ENCODE data around the gene COL4A6. TPM values are rescaled to one million over a fixed set of nuclear protein-coding genes. Genes with fewer than 3 reads are reported as not detected.

The COL4A6 gene
- total RNA-seq, 1 experiment from 2014 or later, result not detected

- in situ Hi-C loops (cut with HindIII; ENCODE audit: low pct_unique_long_range_greater_than_20kb, low sequenced_read_pairs), result no loop called here
- DNase-seq (ENCODE audit: low read depth, low spot score), result no peak
Observed at GRCh38 chrX:108306086-108306485, 132.1 kb downstream of the COL4A6 start.

GRCh38 chrX:108304757-108305156 is 133.5 kb downstream of the COL4A6 start:
- in situ Hi-C loops (cut with HindIII; ENCODE audit: low pct_unique_long_range_greater_than_20kb, low sequenced_read_pairs), result no loop called here
- no peak for DNase-seq (ENCODE audit: low read depth, low spot score)

GRCh38 chrX:108304210-108304609 is 134.0 kb downstream of the COL4A6 start:
- in situ Hi-C loops (cut with HindIII; ENCODE audit: low pct_unique_long_range_greater_than_20kb, low sequenced_read_pairs), result no loop called here
- peak; percentile 47 for DNase-seq (ENCODE audit: low read depth, low spot score)

GRCh38 chrX:108303682-108304081 is 134.5 kb downstream of the COL4A6 start:
- DNase-seq (ENCODE audit: low read depth, low spot score), result no peak
- in situ Hi-C loops (cut with HindIII; ENCODE audit: low pct_unique_long_range_greater_than_20kb, low sequenced_read_pairs), result no loop called here

GRCh38 chrX:108299704-108300103 is 138.5 kb downstream of the COL4A6 start:
- in situ Hi-C loops (cut with HindIII; ENCODE audit: low pct_unique_long_range_greater_than_20kb, low sequenced_read_pairs), result no loop called here
- no peak for DNase-seq (ENCODE audit: low read depth, low spot score)

GRCh38 chrX:108299101-108299591 is 139.1 kb downstream of the COL4A6 start:
- in situ Hi-C loops (cut with HindIII; ENCODE audit: low pct_unique_long_range_greater_than_20kb, low sequenced_read_pairs), result no loop called here
- no peak for DNase-seq (ENCODE audit: low read depth, low spot score)

GRCh38 chrX:108298165-108298602 is 140.0 kb downstream of the COL4A6 start:
- in situ Hi-C loops (cut with HindIII; ENCODE audit: low pct_unique_long_range_greater_than_20kb, low sequenced_read_pairs), result no loop called here
- no peak for DNase-seq (ENCODE audit: low read depth, low spot score)

GRCh38 chrX:108297290-108297689 is 140.9 kb downstream of the COL4A6 start:
- in situ Hi-C loops (cut with HindIII; ENCODE audit: low pct_unique_long_range_greater_than_20kb, low sequenced_read_pairs), result no loop called here
- DNase-seq (ENCODE audit: low read depth, low spot score), result no peak

- in situ Hi-C loops (cut with HindIII; ENCODE audit: low pct_unique_long_range_greater_than_20kb, low sequenced_read_pairs), result no loop called here
- no peak for DNase-seq (ENCODE audit: low read depth, low spot score)
Observed at GRCh38 chrX:108292053-108292452, 146.2 kb downstream of the COL4A6 start.

GRCh38 chrX:108285918-108286317 is 152.3 kb downstream of the COL4A6 start:
- DNase-seq (ENCODE audit: low read depth, low spot score), result no peak
- in situ Hi-C loops (cut with HindIII; ENCODE audit: low pct_unique_long_range_greater_than_20kb, low sequenced_read_pairs), result no loop called here

GRCh38 chrX:108285356-108285755 is 152.9 kb downstream of the COL4A6 start:
- in situ Hi-C loops (cut with HindIII; ENCODE audit: low pct_unique_long_range_greater_than_20kb, low sequenced_read_pairs), result no loop called here
- no peak for DNase-seq (ENCODE audit: low read depth, low spot score)

- no peak for DNase-seq (ENCODE audit: low read depth, low spot score)
- in situ Hi-C loops (cut with HindIII; ENCODE audit: low pct_unique_long_range_greater_than_20kb, low sequenced_read_pairs), result no loop called here
Observed at GRCh38 chrX:108275732-108276131, 162.5 kb downstream of the COL4A6 start.

GRCh38 chrX:108271397-108271787 is 166.8 kb downstream of the COL4A6 start:
- DNase-seq (ENCODE audit: low read depth, low spot score), result no peak
- in situ Hi-C loops (cut with HindIII; ENCODE audit: low pct_unique_long_range_greater_than_20kb, low sequenced_read_pairs), result no loop called here

GRCh38 chrX:108270739-108271396 is 167.4 kb downstream of the COL4A6 start:
- no peak for DNase-seq (ENCODE audit: low read depth, low spot score)
- in situ Hi-C loops (cut with HindIII; ENCODE audit: low pct_unique_long_range_greater_than_20kb, low sequenced_read_pairs), result no loop called here

GRCh38 chrX:108270280-108270679 is 167.9 kb downstream of the COL4A6 start:
- in situ Hi-C loops (cut with HindIII; ENCODE audit: low pct_unique_long_range_greater_than_20kb, low sequenced_read_pairs), result no loop called here
- DNase-seq (ENCODE audit: low read depth, low spot score), result no peak

GRCh38 chrX:108268434-108269080 is 169.7 kb downstream of the COL4A6 start:
- peak; percentile 1 for DNase-seq (ENCODE audit: low read depth, low spot score)

GRCh38 chrX:108267557-108267956 is 170.7 kb downstream of the COL4A6 start:
- in situ Hi-C loops (cut with HindIII; ENCODE audit: low pct_unique_long_range_greater_than_20kb, low sequenced_read_pairs), result no loop called here
- no peak for DNase-seq (ENCODE audit: low read depth, low spot score)

More at GRCh38 chrX:108268434-108269080, 169.7 kb downstream of the COL4A6 start:
- in situ Hi-C loops (cut with HindIII; ENCODE audit: low pct_unique_long_range_greater_than_20kb, low sequenced_read_pairs), result no loop called here

GRCh38 chrX:108264376-108264775 is 173.8 kb downstream of the COL4A6 start:
- no peak for DNase-seq (ENCODE audit: low read depth, low spot score)

GRCh38 chrX:108261549-108262203 is 176.5 kb downstream of the COL4A6 start:
- in situ Hi-C loops (cut with HindIII; ENCODE audit: low pct_unique_long_range_greater_than_20kb, low sequenced_read_pairs), result no loop called here
- DNase-seq (ENCODE audit: low read depth, low spot score), result no peak

More at GRCh38 chrX:108264376-108264775, 173.8 kb downstream of the COL4A6 start:
- in situ Hi-C loops (cut with HindIII; ENCODE audit: low pct_unique_long_range_greater_than_20kb, low sequenced_read_pairs), result no loop called here

Measured in SK-MEL-5 (cell line).